GM12878 (cell line): Measurements from ENCODE around the gene POLR2F. TPM values are rescaled to one million over a fixed set of nuclear protein-coding genes. Genes with fewer than 3 reads are reported as not detected.

Experiments
- ATAC-seq: fragments of 200-7000 bp; cut with Tn5 transposase; 3 replicates; pipeline ENCODE4 v1.9.1; 2020; ENCODE audit warnings: mild to moderate bottlenecking, moderate library complexity
- BruUV-seq: library from RNA; stranded (reverse); fragments of 400-500 nt; replicated peaks from 2 replicates; lab custom pipeline; 2021; lab: Mats Ljungman, UMichigan
- CTCF ChIA-PET: fragments of 300-600 bp; sonication (Branson Sonifier 250); formaldehyde crosslinking; extraction: SDS; loops from one replicate; lab custom pipeline; 2021; ENCODE audit warnings: inconsistent platforms; lab: Yijun Ruan, JAX
- POLR2A ChIA-PET: fragments of 350-600 bp; formaldehyde crosslinking; extraction: SDS; loops from one replicate; lab custom pipeline; 2021; ENCODE audit warnings: inconsistent platforms; lab: Charles Lee
- RAD21 ChIA-PET: fragments of 300-600 bp; sonication (Branson Sonifier 250); formaldehyde crosslinking; loops from one replicate; lab custom pipeline; 2023; ENCODE audit warnings: antibody characterized with exemption; ENCODE audit not compliant: unreplicated experiment; lab: Charles Lee
- SMC1A ChIA-PET: fragments of 300-600 bp; sonication (Branson Sonifier 250); formaldehyde crosslinking; loops from one replicate; lab custom pipeline; 2023; ENCODE audit not compliant: unreplicated experiment, uncharacterized antibody; lab: Charles Lee
- DNase-seq: peaks from one replicate; pipeline ENCODE4 v3.0.0-alpha.2; 2011; ENCODE audit warnings: low read depth, low spot score
- FAIRE-seq: peaks from 3 replicates; lab custom pipeline; 2011; peaks lifted over from hg19 to GRCh38; lab: Jason Lieb, UNC
- H2AFZ ChIP-seq: 2 replicates; pipeline ENCODE4 v1.6.0; 2011; ENCODE audit warnings: low read depth, low read length, control low read depth; ENCODE audit not compliant: control insufficient read depth
- H3K27ac ChIP-seq: 2 replicates; pipeline ENCODE4 v1.5.1; 2011; ENCODE audit warnings: control low read depth; ENCODE audit not compliant: control insufficient read depth, insufficient read depth
- H3K27me3 ChIP-seq, 2 experiments: replicated peaks in 1 of 2; 2 replicates each; pipeline versions ENCODE4 v1.6.0 to v1.6.1; 2011; ENCODE audit warnings: low read length in 1 of 2; ENCODE audit not compliant: control insufficient read depth in 2 of 2, insufficient read depth in 2 of 2
- H3K36me3 ChIP-seq, 2 experiments: 2 replicates each; pipeline ENCODE4 v1.5.1; 2011; ENCODE audit warnings: low read length in 1 of 2; ENCODE audit not compliant: control insufficient read depth in 2 of 2, insufficient read depth in 2 of 2
- H3K4me1 ChIP-seq: 2 replicates; pipeline ENCODE4 v1.6.1; 2011; ENCODE audit warnings: mild to moderate bottlenecking, low read length, moderate library complexity, mixed read lengths; ENCODE audit not compliant: control insufficient read depth, insufficient read depth
- H3K4me2 ChIP-seq: 2 replicates; pipeline ENCODE4 v1.6.0; 2011; ENCODE audit warnings: control low read depth; ENCODE audit not compliant: control insufficient read depth, insufficient read depth
- H3K4me3 ChIP-seq: fragments of 200-600 bp; sonication (generic); 2 replicates; pipeline ENCODE4 v1.5.1; 2016
- H3K79me2 ChIP-seq: 2 replicates; pipeline ENCODE4 v1.6.0; 2011; ENCODE audit warnings: low read length; ENCODE audit not compliant: control insufficient read depth, insufficient read depth
- H3K9ac ChIP-seq: 2 replicates; pipeline ENCODE4 v1.8.0; 2011; ENCODE audit warnings: low read length, control low read depth, mixed read lengths; ENCODE audit not compliant: control insufficient read depth, insufficient read depth
- H3K9me3 ChIP-seq: replicated peaks from 3 replicates; pipeline ENCODE4 v1.5.1; 2011; ENCODE audit warnings: mild to moderate bottlenecking, low read length; ENCODE audit not compliant: control insufficient read depth, insufficient read depth
- H4K20me1 ChIP-seq: 2 replicates; pipeline ENCODE4 v1.6.0; 2011; ENCODE audit not compliant: control insufficient read depth, insufficient read depth
- CBX3 ChIP-seq: fragments of 200-600 bp; sonication (generic); IDR thresholded peaks from 2 replicates; pipeline ENCODE4 v1.6.1; 2016; ENCODE audit warnings: low read depth, borderline replicate concordance
- CBX5 ChIP-seq: sonication (generic); IDR thresholded peaks from 2 replicates; pipeline ENCODE4 v1.6.1; 2016; ENCODE audit warnings: low read depth, moderate library complexity, mild to moderate bottlenecking, inconsistent platforms
- IKZF1 ChIP-seq: fragments of 450-650 bp; conservative IDR thresholded peaks from 2 replicates; pipeline ENCODE4 v1.6.1; 2017; ENCODE audit warnings: antibody characterized with exemption, mild to moderate bottlenecking
- MEF2B ChIP-seq: fragments of 450-650 bp; IDR thresholded peaks from 2 replicates; pipeline ENCODE4 v1.6.1; 2018; ENCODE audit warnings: mild to moderate bottlenecking, moderate library complexity; ENCODE audit not compliant: partially characterized antibody, poor library complexity, severe bottlenecking
- NFYB ChIP-seq: IDR thresholded peaks from 2 replicates; pipeline ENCODE4 v1.6.1; 2011; ENCODE audit warnings: low read depth, mild to moderate bottlenecking, low read length, improper control_type of control experiment, moderate library complexity; ENCODE audit not compliant: insufficient read depth
- PBX3 ChIP-seq: IDR thresholded peaks from 2 replicates; pipeline ENCODE4 v1.6.1; 2011; ENCODE audit warnings: mild to moderate bottlenecking, low read depth, low read length, moderate library complexity; ENCODE audit not compliant: insufficient replicate concordance
- POLR2A ChIP-seq: IDR thresholded peaks from 2 replicates; pipeline ENCODE4 v1.6.1; 2011; ENCODE audit warnings: low read depth, mild to moderate bottlenecking, low read length
- ZBTB40 ChIP-seq: fragments of 450-650 bp; IDR thresholded peaks from 2 replicates; pipeline ENCODE4 v1.6.1; 2016; ENCODE audit warnings: mild to moderate bottlenecking, moderate library complexity, borderline replicate concordance
- ZNF24 ChIP-seq: fragments of 450-650 bp; IDR thresholded peaks from 2 replicates; pipeline ENCODE4 v1.6.1; 2017; ENCODE audit warnings: antibody characterized with exemption, mild to moderate bottlenecking
- WGBS: methylation state at CpG from one replicate; pipeline ENCODE4 v1.1.6; 2016; ENCODE audit warnings: low lambda C conversion rate; ENCODE audit not compliant: insufficient replicate concordance, insufficient coverage; ENCODE audit errors: missing lambda C conversion rate; 5-methylcytosine and 5-hydroxymethylcytosine counted together
- in situ Hi-C: fragments of 300-500 bp; cut with MboI; formaldehyde crosslinking; loops from 9 replicates; pipeline ENCODE4 v1.14.3; 2018; ENCODE audit warnings: mixed read lengths
- intact Hi-C: fragments of 100-400 bp; cut with micrococcal nuclease; formaldehyde crosslinking; loops from one replicate; pipeline ENCODE4 v1.14.2; 2022; ENCODE audit not compliant: unreplicated experiment
- polyA plus RNA-seq, 11 experiments: library from polyadenylated mRNA; depleted of rRNA in 4 of 11; unstranded in 6 of 11; stranded (reverse) in 5 of 11; fragments of >200 nt; fragmentation: Nextera tagmentation in 4 of 11; fragmentation: Illumina TruSeq in 1 of 11; extraction: Ambion mirVana in 4 of 11; extraction: Trizol in 1 of 11; gene quantifications; 1 replicate in 1 of 11; 2 replicates in 10 of 11; pipeline versions ENCODE4 v1.2.1 to v1.2.3, GENCODE V29; 2011 to 2016; ENCODE audit warnings: inconsistent platforms in 2 of 11, missing spikeins in 2 of 11, low read depth in 1 of 11
- total RNA-seq, 4 experiments: library from RNA; depleted of rRNA in 3 of 4; stranded (reverse); fragments of >200 nt in 3 of 4; fragmentation: Illumina TruSeq in 1 of 4; extraction: Trizol in 1 of 4; gene quantifications; 2 replicates each; pipeline versions ENCODE4 v1.2.1 to v1.2.3, GENCODE V29; 2013 to 2021
- TF ChIP-seq, protein P1 (sequence below): IDR thresholded peaks from 2 replicates; pipeline ENCODE4 v1.6.1; 2012; ENCODE audit warnings: low read depth, low read length, improper control_type of control experiment

POLR2F gene
- total and polyA plus RNA-seq, 10 of the 15 experiments (the other 5 are each of a cell fraction or from before 2014, with no cell fraction given) = 71.9 to 218 (median 100.0) TPM

DNA sequence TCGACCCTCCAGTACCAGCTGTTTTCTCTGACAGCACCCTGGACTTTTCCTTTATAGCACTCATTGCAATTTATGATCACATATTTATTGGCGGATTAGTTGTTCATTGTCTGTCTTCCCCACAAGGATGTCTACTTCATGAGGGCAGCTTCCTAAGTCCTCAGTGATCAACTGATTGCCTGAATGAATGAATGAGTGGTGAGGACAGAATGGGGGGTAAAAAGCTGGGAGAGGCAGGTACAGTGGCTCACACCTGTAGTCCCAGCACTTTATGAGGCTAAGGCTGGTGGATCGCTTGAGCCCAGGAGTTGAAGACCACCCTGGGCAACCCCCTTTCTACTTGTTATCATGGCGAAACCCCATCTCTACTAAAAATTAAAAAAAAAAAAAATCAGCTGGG is 42.0 kb downstream of the POLR2F start:
- no peaks in the 10 kb centered on the region for H3K9me3 ChIP-seq
- no peak for DNase-seq
- H3K79me2 ChIP-seq = no peaks in the 10 kb centered on the region
- no peak overlapping the region for H2AFZ ChIP-seq
- no peak overlapping the region for H3K4me3 ChIP-seq
- POLR2A ChIA-PET = no interaction called here
- TF ChIP-seq NFYB = no peak
- TF ChIP-seq ZNF24 = 0 out of 2 replicates have a peak, but pooled peaks have one; percentile 60
- TF ChIP-seq, all 136 proteins: peak for 1
- 52% methylated on average over 4 of the region's 4 CpGs for WGBS
- Histone ChIP-seq H3K36me3 (no peaks in the 10 kb centered on the region), H4K20me1 (no peaks in the 10 kb centered on the region), H3K27me3 (no peaks in the 10 kb centered on the region; a peak in 1 of 4 replicates), H3K9ac (no peak overlapping the region), H3K27ac (no peak overlapping the region), H3K4me1 (no peaks in the 10 kb centered on the region), H3K4me2 (no peak overlapping the region)
- ChIA-PET RAD21 (interaction anchor here (0.9 to 1.3 kb wide), 2 partner anchors 56 to 57 kb away, joined by 3 to 4 read pairs; no protein-coding TSS in a partner anchor), CTCF (interaction anchor here (0.8 to 2.6 kb wide), 5 partner anchors 14 to 57 kb away, joined by 3 to 10 read pairs (median 4); no protein-coding TSS in a partner anchor), SMC1A (interaction anchor here (0.6 to 2.2 kb wide), 3 partner anchors 39 to 593 kb away, joined by 3 to 7 read pairs (median 3); no protein-coding TSS in a partner anchor)
- no peak for ATAC-seq
- intact Hi-C loops = no loop called here
- in situ Hi-C loops = no loop called here
- no peak for FAIRE-seq
- BruUV-seq = no TSS peak

DNA sequence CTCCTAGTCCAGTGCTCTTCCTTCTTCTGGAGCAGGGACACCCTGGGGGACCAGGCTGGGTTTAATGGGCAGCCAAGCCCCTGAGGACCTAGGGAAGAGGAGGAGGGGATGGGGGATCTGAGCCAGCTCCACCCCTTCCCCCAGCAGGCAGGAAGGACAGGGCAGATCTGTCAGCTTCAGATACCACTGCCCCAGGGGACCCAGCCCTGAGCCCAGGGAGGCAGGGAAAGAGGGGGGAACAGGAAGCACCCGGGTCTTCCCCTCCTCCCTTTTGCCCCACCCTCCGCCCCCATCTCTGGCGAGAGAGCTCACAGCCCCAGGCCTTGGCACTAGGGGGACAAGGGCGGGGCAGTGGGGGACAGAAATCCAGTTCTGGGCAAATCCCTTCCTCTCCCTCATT is 42.6 kb downstream of the POLR2F start:
- DNase-seq = no peak
- no peaks in the 10 kb centered on the region for H4K20me1 ChIP-seq
- SMC1A ChIA-PET = interaction anchor here (0.6 to 2.2 kb wide), 3 partner anchors 39 to 593 kb away, joined by 3 to 7 read pairs (median 3); no protein-coding TSS in a partner anchor
- RAD21 ChIA-PET = interaction anchor here (0.6 to 0.9 kb wide), 2 partner anchors 43 to 56 kb away, joined by 3 to 4 read pairs; partner anchors contain the start of genes C22orf23 and POLR2F
- POLR2A ChIA-PET = no interaction called here
- CTCF ChIA-PET = interaction anchor here (0.9 to 1.0 kb wide), 2 partner anchors 38 to 56 kb away, joined by 4 read pairs; no protein-coding TSS in a partner anchor
- no peak overlapping the region for H3K27ac ChIP-seq
- intact Hi-C loops (no loop called here), in situ Hi-C loops (no loop called here)
- 10% methylated on average over 2 of the region's 4 CpGs for whole genome bisulfite sequencing
- H3K4me1 ChIP-seq = no peaks in the 10 kb centered on the region
- FAIRE-seq = no peak
- no peak overlapping the region for H3K4me2 ChIP-seq
- H3K27me3 ChIP-seq = no peaks in the 10 kb centered on the region; a peak in 1 of 4 replicates
- no peaks in the 10 kb centered on the region for H3K79me2 ChIP-seq
- H3K4me3 ChIP-seq = no peak overlapping the region
- no peak overlapping the region; the same call in 1 of the 2 replicates for H2AFZ ChIP-seq
- no peak overlapping the region for H3K9ac ChIP-seq
- H3K9me3 ChIP-seq = no peaks in the 10 kb centered on the region
- peak; percentile 69 for ATAC-seq
- H3K36me3 ChIP-seq = no peaks in the 10 kb centered on the region
- BruUV-seq = no TSS peak
- TF ChIP-seq CBX3 (no peak), MEF2B (peak; percentile 90), CBX5 (no peak), IKZF1 (peak; percentile 53), ZBTB40 (no peak), PBX3 (no peak), POLR2A (no peak)
- TF ChIP-seq, protein P1, sequence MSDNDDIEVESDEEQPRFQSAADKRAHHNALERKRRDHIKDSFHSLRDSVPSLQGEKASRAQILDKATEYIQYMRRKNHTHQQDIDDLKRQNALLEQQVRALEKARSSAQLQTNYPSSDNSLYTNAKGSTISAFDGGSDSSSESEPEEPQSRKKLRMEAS = no peak
